ENCODE data around the gene HOXD13.
A peak's percentile ranks its signal among the peaks of the same experiment; 100 is the strongest.

HOXD13 gene

GRCh38 chr2:176095421-176095820 is 2.9 kb downstream of the HOXD13 start:
- no peak for DNase-seq

GRCh38 chr2:176096243-176096985 is 3.9 kb downstream of the HOXD13 start:
- DNase-seq = peak; percentile 39

GRCh38 chr2:176096986-176097819 is 4.7 kb downstream of the HOXD13 start:
- DNase-seq = peak; percentile 95

- DNase-seq = peak; percentile 75
These were observed 5.4 kb downstream of the HOXD13 start for GRCh38 chr2:176097820-176098365.

GRCh38 chr2:176098366-176099158 is 6.0 kb downstream of the HOXD13 start:
- DNase-seq = peak; percentile 64

- DNase-seq = no peak
These were observed 6.7 kb downstream of the HOXD13 start for GRCh38 chr2:176099159-176099727.

- no peak for DNase-seq
These were observed 7.4 kb downstream of the HOXD13 start, which contains the start of gene HOXD12 for GRCh38 chr2:176099728-176100546. Gene HOXD12, plus strand, starts transcription at chr2:176099795. Its CDS starts 7 bp downstream, at chr2:176099802.

GRCh38 chr2:176100547-176101140 is 8.1 kb downstream of the HOXD13 start:
- DNase-seq = no peak

GRCh38 chr2:176101216-176101830 is 8.8 kb downstream of the HOXD13 start:
- DNase-seq = peak; percentile 39

GRCh38 chr2:176101842-176102241 is 9.3 kb downstream of the HOXD13 start:
- DNase-seq = no peak

- DNase-seq = no peak
These were observed 9.9 kb downstream of the HOXD13 start for GRCh38 chr2:176102309-176102866.

- no peak for DNase-seq
These were observed 10.7 kb downstream of the HOXD13 start for GRCh38 chr2:176103194-176103593.

- DNase-seq = no peak
These were observed 11.3 kb downstream of the HOXD13 start for GRCh38 chr2:176103742-176104315.

- no peak for DNase-seq
These were observed 12.0 kb downstream of the HOXD13 start for GRCh38 chr2:176104316-176105077.

- no peak for DNase-seq
These were observed 12.7 kb downstream of the HOXD13 start for GRCh38 chr2:176105078-176105729.

GRCh38 chr2:176105730-176106580 is 13.4 kb downstream of the HOXD13 start:
- peak; percentile 40 for DNase-seq

Data from DMS79 treated with DMSO at 0.1 percent for 48 hours (cell line).